ENCODE data around the gene INIP. TPM values are rescaled to one million over a fixed set of nuclear protein-coding genes. Genes with fewer than 3 reads are reported as not detected.

The INIP gene
- total RNA-seq, 1 experiment from 2014 or later, result 16.0 TPM

GRCh38 chr9:112728401-112728800, 10.5 kb upstream of the INIP start:
- Mint-ChIP-seq H3K27me3 (ENCODE audit: low read depth) (no peaks in the 10 kb centered on the region), H3K27ac (no peak overlapping the region), H3K9me3 (0 out of 2 replicates have a peak, but pooled peaks cover 4% of the 10 kb centered on the region), H3K36me3 (no peaks in the 10 kb centered on the region), H3K4me1 (no peaks in the 10 kb centered on the region), H3K4me3 (no peak overlapping the region)
- DNase-seq (ENCODE audit: low spot score), result no peak
- ATAC-seq, result no peak
- CTCF ChIA-PET, result interaction anchor here (0.7 kb wide), 2 partner anchors 9 to 394 kb away, joined by 3 to 4 read pairs; no protein-coding TSS in a partner anchor
- POLR2A ChIA-PET, result no interaction called here
- TF ChIP-seq E2F4 (CRISPR knock-in tag; IDR thresholded peaks at IDR 0.05; ENCODE audit: borderline replicate concordance, low read depth) (no peak), ZNF232 (CRISPR knock-in tag; IDR thresholded peaks at IDR 0.05) (no peak), SMAD3 (CRISPR knock-in tag; IDR thresholded peaks at IDR 0.05; ENCODE audit: borderline replicate concordance) (no peak), E2F1 (CRISPR knock-in tag; IDR thresholded peaks at IDR 0.05) (no peak), TEAD4 (CRISPR knock-in tag; IDR thresholded peaks at IDR 0.05) (no peak), PRRX2 (CRISPR knock-in tag; IDR thresholded peaks at IDR 0.05) (no peak), RELA (CRISPR knock-in tag; IDR thresholded peaks at IDR 0.05; ENCODE audit: borderline replicate concordance) (no peak), RORB (CRISPR knock-in tag; IDR thresholded peaks at IDR 0.05) (no peak), ERG (CRISPR knock-in tag; IDR thresholded peaks at IDR 0.05) (no peak), IRF2 (CRISPR knock-in tag; IDR thresholded peaks at IDR 0.05; ENCODE audit: borderline replicate concordance, low read depth) (no peak), GABPB1 (CRISPR knock-in tag; IDR thresholded peaks at IDR 0.05) (no peak)

- POLR2A ChIA-PET, result no interaction called here
- no peak for DNase-seq (ENCODE audit: low spot score)
- no peak for ATAC-seq
- CTCF ChIA-PET, result no interaction called here
- no peaks in the 10 kb centered on the region for H3K36me3 Mint-ChIP-seq
- H3K4me3 Mint-ChIP-seq, result no peak overlapping the region
- H3K4me1 Mint-ChIP-seq, result no peaks in the 10 kb centered on the region
- TF ChIP-seq ZNF263 (CRISPR knock-in tag; IDR thresholded peaks at IDR 0.05; ENCODE audit: low read depth), result no peak
- no peak for TF ChIP-seq ESRRA (CRISPR knock-in tag; IDR thresholded peaks at IDR 0.05; ENCODE audit: borderline replicate concordance)
- TF ChIP-seq GRHL2 (CRISPR knock-in tag; IDR thresholded peaks at IDR 0.05; ENCODE audit: insufficient replicate concordance, severe bottlenecking), result no peak
- no peak for TF ChIP-seq ATF2 (CRISPR knock-in tag; IDR thresholded peaks at IDR 0.05; ENCODE audit: borderline replicate concordance, low read depth)
- TF ChIP-seq ZNF121 (CRISPR knock-in tag; IDR thresholded peaks at IDR 0.05), result no peak
- TF ChIP-seq PRDM15 (CRISPR knock-in tag; IDR thresholded peaks at IDR 0.05), result no peak
- no peak for TF ChIP-seq FOXJ3 (CRISPR knock-in tag; IDR thresholded peaks at IDR 0.05; ENCODE audit: borderline replicate concordance)
- TF ChIP-seq USF2 (CRISPR knock-in tag; IDR thresholded peaks at IDR 0.05), result no peak
- TF ChIP-seq ZNF416 (CRISPR knock-in tag; IDR thresholded peaks at IDR 0.05), result no peak
- no peak for TF ChIP-seq NR1H2 (CRISPR knock-in tag; IDR thresholded peaks at IDR 0.05)
- no peak for TF ChIP-seq RELA (CRISPR knock-in tag; IDR thresholded peaks at IDR 0.05; ENCODE audit: borderline replicate concordance)
- no peak for TF ChIP-seq USF1 (CRISPR knock-in tag; IDR thresholded peaks at IDR 0.05)
- no peak for TF ChIP-seq CBFB (CRISPR knock-in tag; IDR thresholded peaks at IDR 0.05; ENCODE audit: low read depth)
- H3K9me3 Mint-ChIP-seq, result 0 out of 2 replicates have a peak, but pooled peaks cover 4% of the 10 kb centered on the region
- no peaks in the 10 kb centered on the region for H3K27me3 Mint-ChIP-seq (ENCODE audit: low read depth)
- H3K27ac Mint-ChIP-seq, result no peak overlapping the region
These were observed 8.5 kb upstream of the INIP start for GRCh38 chr9:112726428-112726827.
